22Rv1 (cell line): Measurements from ENCODE around the gene TBC1D1.

Source experiments
- H3K27ac ChIP-seq: fragments of 450-650 bp; 2 replicates; pipeline ENCODE4 v1.5.1; 2017
- CTCF ChIP-seq: fragments of 450-650 bp; IDR thresholded peaks from 2 replicates; pipeline ENCODE4 v1.5.1; 2017; ENCODE audit warnings: mild to moderate bottlenecking
- ZFX ChIP-seq: fragments of 450-650 bp; IDR thresholded peaks from 2 replicates; pipeline ENCODE4 v1.6.1; 2017; ENCODE audit warnings: antibody characterized with exemption, borderline replicate concordance

Gene TBC1D1

DNA sequence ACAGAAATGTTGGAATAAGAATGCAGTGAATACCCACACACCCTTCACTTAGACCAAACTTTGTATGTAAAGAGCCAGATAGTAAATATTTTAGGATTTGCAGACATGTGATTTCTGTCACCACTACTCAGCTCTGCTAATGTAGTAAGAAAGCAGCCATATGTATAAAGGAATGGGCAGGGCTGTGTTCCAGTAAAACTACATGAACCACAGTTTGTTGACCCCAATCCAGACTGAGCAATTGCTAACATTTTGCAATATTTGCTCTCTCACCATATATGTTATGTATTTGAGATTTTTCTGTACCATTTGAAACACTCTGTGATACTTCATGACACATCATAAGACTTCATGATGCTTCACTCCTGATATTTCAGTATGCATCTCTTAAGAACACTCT lies 32.0 kb upstream of the TBC1D1 start:
- no peak overlapping the region for H3K27ac ChIP-seq
- no peak for TF ChIP-seq ZFX
- no peak for TF ChIP-seq CTCF

DNA sequence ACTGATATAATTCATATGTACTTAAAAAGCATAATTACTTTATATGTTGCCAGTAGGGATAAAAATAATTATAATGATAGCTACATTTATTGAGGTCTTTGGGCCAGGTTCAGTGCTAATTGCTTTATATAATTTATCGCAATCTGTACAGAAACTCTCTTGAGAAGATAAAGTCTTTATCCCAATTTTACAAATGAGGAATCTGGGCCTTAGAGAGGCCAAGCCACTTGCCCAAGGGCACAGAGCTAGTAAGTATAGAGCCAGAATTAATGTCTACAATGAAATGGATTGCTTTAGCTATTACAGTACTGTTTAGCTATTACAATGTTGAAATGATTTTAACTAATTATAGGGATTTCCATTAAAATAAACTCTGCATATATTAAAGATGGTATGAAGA lies 30.6 kb upstream of the TBC1D1 start:
- TF ChIP-seq CTCF = no peak
- TF ChIP-seq ZFX = no peak
- H3K27ac ChIP-seq = no peak overlapping the region

DNA sequence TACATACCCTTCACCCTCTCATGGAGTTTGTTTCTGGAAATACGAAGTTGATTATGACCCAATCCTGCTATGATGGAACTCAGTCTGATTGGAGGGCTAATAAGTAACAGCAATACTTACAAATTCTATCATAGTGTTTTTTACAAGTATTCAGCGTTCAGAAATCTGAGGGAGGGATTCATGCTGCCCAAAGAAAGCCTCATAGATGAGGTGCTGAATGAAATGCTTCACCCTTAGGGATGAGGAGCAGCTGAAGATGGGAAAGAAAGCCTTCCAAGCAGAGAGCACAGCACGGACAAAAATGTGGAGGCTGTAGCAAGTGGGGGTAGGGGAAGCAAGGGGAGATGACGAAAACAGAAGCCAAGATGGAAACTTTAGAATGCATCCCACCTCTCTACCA lies 27.9 kb upstream of the TBC1D1 start:
- TF ChIP-seq ZFX (no peak), CTCF (no peak)
- H3K27ac ChIP-seq = no peak overlapping the region

- TF ChIP-seq CTCF (no peak), ZFX (no peak)
- no peak overlapping the region for H3K27ac ChIP-seq
These were observed 26.1 kb upstream of the TBC1D1 start for GRCh38 chr4:37864786-37865185.

GRCh38 chr4:37865450-37865849 lies 25.4 kb upstream of the TBC1D1 start:
- no peak overlapping the region for H3K27ac ChIP-seq
- TF ChIP-seq ZFX (no peak), CTCF (no peak)

DNA sequence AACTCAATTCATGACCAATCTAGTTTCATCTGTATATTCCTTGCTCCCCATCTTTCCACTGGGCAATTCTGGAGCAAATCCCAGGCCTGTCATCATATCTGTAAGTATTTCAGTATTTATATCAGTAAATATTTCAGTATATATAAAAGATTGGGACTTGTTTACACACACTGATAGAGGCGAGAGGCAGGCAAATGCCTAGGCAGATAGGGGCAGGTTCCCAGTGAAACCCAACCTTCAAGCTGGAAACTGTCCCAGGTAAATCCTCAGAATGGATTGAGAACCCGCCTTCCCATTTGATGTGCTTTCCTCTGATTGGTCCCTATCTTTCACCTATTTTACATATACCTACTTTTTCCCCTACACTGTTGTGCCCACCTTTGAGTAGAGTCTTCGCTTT lies 23.8 kb upstream of the TBC1D1 start:
- no peak for TF ChIP-seq ZFX
- no peak overlapping the region for H3K27ac ChIP-seq

DNA sequence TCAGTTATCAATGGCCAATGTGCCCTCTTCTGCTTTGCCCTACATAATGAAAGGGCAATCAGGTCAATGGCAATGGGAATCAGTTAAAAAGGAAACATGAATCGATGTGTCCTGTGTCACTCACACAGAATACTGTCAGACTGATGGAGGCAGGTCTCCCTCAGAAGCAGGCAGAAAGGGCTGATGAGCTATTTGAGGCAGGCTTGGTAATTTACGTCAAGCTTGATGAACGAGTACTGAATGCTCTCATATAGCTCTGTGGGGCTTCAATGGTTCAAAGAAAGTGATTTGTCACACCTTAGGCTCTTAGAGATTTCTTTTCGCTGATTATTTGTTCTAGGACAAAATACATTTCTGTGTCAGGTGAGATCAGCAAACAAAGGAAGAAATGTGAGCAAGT lies 22.6 kb upstream of the TBC1D1 start:
- TF ChIP-seq ZFX (no peak), CTCF (no peak)
- H3K27ac ChIP-seq = no peak overlapping the region

- H3K27ac ChIP-seq = peak overlapping the region; percentile 40
- no peak for TF ChIP-seq ZFX
- no peak for TF ChIP-seq CTCF
These were observed 18.4 kb upstream of the TBC1D1 start for GRCh38 chr4:37872310-37872988.
